GM10266 (cell line): ENCODE results near the gene MAPKAPK2.
A peak's percentile ranks its signal among the peaks of the same experiment; 100 is the strongest.
"Not testable (repeated sequence)": the region's sequence is repeated elsewhere in the genome, so short reads cannot be mapped to it uniquely, and the experiment has no call there.

ENCODE experiments used
- DNase-seq: peaks from one replicate; pipeline ENCODE4 v3.0.0; 2012; ENCODE audit errors: extremely low spot score
- TF ChIP-seq, protein P1 (sequence below): IDR thresholded peaks from 2 replicates; pipeline ENCODE4 v1.5.1; 2012; ENCODE audit warnings: mild to moderate bottlenecking, low read depth; ENCODE audit not compliant: control insufficient read depth, insufficient read depth; ENCODE audit errors: missing control alignments

The MAPKAPK2 gene

DNA sequence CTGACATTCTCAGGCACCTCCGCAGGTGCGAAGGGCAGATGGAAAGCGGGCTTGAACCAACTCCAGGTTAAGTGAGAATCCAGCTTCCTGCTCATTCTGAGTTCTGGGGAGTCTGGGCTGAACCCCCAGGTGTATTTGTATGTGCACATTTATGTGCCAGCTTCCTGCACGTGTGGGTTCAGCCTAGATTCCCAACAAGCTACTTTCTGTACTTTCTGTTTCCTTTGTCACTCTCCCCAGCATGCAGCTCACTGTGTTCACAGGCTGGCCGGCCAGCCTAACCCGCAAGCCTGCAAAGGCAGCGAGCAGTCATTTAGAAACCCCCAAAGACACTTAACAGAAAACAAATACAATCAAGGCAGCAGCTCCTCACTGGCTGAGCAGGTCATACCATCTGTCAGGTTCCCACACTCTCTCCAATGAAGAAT lies 84.6 kb downstream of the MAPKAPK2 start:
- TF ChIP-seq, protein P1, sequence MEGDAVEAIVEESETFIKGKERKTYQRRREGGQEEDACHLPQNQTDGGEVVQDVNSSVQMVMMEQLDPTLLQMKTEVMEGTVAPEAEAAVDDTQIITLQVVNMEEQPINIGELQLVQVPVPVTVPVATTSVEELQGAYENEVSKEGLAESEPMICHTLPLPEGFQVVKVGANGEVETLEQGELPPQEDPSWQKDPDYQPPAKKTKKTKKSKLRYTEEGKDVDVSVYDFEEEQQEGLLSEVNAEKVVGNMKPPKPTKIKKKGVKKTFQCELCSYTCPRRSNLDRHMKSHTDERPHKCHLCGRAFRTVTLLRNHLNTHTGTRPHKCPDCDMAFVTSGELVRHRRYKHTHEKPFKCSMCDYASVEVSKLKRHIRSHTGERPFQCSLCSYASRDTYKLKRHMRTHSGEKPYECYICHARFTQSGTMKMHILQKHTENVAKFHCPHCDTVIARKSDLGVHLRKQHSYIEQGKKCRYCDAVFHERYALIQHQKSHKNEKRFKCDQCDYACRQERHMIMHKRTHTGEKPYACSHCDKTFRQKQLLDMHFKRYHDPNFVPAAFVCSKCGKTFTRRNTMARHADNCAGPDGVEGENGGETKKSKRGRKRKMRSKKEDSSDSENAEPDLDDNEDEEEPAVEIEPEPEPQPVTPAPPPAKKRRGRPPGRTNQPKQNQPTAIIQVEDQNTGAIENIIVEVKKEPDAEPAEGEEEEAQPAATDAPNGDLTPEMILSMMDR: no peak
- DNase-seq: peak; percentile 74

DNA sequence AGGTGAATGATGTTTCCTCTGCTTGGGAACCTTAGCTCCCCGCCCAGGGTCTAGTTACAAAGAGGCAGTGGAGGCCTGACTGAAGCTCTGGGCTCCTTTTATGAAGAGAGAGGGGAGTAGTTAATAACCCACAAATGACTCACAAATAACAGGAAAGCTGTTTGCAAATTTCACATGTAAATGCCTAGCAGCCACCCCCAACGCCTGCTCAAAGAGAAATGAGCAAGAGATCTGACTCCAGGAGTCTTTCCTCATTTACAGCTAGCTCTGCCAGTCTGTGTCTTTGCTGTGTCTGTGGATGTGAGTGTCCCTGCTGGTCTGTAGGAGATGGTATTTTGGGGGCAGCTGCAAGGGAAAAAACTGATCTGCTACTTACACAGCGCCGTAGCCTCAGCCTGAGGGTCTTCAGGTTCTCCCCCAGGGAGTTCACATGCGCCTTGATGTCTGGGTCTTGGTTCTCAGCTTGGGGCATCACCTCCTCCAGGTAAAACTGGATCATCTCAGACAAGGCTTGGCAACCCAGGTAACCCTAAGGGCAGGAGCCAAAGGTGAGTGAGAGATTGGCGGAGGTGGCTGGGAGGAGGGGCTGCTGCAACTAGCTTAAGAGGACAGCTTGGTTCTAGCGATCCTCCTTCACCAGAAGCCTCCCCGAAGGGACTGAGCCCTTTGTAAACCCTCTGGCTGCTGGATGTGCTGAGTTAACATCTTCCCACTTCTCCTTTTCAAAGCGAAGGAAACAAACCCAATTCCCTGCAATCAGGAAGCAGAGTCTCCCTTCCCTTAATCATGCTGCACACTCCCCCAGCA lies 86.0 kb downstream of the MAPKAPK2 start, which contains the start of gene IL19:
TSS of gene IL19 (plus strand) at position 243 of the 807 bp plus-strand sequence. CDS start 65,890 bp downstream, outside the sequence.
- peak; percentile 26 for DNase-seq
- TF ChIP-seq, protein P1: no peak

DNA sequence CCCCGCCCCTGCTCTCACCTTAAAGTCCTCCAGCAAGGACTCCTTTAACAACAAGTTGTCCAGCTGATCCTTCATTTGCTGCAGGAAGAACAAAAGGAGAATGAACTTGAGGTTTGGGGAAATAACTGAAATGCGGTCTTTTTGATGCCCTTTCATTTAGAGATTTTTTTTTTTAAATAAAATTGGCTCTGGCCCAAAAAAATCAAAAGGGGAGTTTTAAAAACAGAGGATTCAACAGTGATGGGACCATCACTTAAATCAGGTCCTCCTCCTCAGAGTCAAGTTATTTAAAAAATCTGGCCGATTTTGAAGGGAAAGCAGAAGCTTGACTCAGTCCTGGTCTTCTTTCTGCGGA lies 86.6 kb downstream of the MAPKAPK2 start:
- DNase-seq: no peak
- TF ChIP-seq, protein P1: no peak

DNA sequence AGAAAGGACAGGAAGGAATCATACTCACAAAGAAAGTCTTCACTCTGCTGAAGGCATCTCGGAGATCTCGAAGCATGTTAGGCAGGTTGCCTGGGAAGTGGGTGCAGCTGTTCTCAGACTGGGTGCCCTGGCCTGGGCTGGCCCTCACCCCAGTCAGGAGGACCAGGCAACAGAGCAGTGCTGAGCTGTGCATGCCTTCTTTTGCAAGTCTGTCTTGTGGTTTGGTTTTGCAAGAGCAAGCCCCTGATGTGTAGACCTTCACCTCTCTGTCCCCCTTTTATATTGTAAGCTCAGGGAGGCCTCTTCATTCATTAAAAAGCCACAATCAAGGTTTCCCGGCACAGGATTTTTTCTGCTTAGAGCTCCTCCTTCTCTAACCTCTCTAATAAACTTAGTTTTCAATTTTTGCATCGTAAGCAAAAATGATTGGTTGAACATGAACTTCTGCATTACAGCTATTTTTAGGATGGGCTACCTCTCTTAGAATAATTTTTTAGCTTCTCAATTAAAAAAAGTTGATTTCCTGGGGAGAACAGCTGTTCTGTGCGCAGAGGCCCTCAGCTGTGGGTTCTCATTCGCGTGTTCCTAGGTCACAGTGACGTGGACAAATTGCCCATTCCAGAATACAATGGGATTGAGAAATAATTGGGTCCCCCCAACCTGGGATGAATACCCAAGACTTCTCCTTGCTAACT lies 87.7 kb downstream of the MAPKAPK2 start, which contains the start of gene IL10:
TSS of gene IL10 (minus strand) at position 252 of the 695 bp plus-strand sequence. CDS start at position 193, 59 bp downstream.
- TF ChIP-seq, protein P1: no peak
- DNase-seq: no peak

DNA sequence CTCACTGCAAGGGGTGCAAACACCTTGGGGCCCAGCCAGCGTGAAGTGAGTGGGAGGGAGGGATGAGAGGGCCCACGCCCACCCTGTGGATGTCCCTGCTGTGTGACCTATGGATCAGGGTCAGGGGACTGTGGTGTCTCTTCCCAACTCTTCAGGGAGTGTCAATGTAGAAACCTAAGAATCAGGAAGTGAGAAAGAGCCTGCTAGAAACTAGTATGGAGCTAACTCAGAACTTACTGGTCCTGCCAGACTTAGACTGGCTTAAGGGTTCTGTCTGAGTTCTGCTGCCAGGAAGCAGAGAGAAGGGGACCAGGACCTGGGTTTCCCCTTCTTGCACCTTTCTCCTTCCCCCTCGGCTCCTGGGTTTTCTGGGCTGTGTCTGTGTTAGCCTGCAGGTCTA lies 89.4 kb downstream of the MAPKAPK2 start:
- TF ChIP-seq, protein P1: no peak
- no peak for DNase-seq

DNA sequence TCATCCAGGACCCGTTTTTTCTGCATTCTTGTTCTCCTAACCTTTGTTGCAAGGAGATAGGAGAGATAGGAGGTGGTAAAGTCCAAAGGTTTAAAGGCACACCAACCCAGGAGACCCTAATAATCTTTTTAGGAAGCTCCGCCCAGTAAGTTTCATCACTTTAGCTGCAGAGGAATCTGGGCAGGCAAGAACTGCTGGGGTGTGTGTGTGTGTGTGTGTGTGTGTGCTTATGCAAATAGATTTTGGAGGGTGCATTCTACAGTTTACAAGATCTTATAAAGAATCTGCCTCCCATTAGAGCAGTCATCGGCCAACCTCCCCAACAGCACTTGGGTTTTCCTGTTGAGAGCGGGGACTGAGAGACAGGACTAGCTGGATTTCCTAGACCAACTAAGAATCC lies 91.5 kb downstream of the MAPKAPK2 start:
- TF ChIP-seq, protein P1: no peak
- no peak for DNase-seq

DNA sequence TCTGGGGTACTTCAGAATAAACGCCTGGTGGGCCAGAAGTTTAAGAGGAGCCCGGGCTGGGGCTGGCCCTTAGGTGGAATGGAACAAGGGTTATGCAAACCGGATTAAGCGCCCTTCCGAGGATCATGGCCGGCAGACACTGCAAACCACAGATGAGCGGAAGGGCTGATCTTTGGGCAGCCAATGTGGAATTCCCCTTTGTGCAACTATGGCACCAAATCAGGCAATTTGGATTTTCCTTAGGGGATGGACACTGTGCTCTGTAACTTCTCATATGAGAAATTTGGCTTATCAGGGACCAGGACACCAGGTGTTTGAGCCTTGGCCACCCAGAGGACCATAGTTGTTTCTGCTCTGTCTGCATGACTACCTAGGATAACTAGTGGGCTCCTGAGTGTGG lies 93.3 kb downstream of the MAPKAPK2 start:
- DNase-seq: no peak

DNA sequence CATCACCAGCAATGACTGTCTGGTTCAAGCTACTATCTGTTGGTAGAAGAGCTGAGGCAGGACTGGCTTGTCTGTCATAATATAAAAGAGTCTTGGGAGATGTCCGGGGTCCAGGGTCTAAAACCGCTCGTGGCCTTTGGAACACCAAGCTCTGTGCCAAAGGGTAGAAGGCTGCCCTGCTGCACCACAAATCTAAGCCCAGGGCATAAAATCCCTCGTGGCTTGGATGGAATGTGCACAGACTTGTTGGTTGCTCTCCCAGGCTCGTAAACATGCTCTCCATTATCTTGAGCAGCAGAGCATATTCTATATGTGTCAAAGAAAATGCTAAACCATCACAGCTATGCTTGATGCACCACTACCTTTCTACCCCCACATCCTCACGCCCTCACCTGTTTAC lies 94.2 kb downstream of the MAPKAPK2 start:
- not testable (repeated sequence) for DNase-seq

More for the DNA sequence above, 93.3 kb downstream of the MAPKAPK2 start:
- TF ChIP-seq, protein P1: no peak
